Neural cell (in vitro differentiated cells): ENCODE measurements around the gene GALK2. TPM values are rescaled to one million over a fixed set of nuclear protein-coding genes. Genes with fewer than 3 reads are reported as not detected.
"Not testable (repeated sequence)": the region's sequence is repeated elsewhere in the genome, so short reads cannot be mapped to it uniquely, and the experiment has no call there.

ENCODE experiments used
- H2AFZ ChIP-seq: fragments of 200-600, 300-800 bp; sonication (generic), shearing (Covaris generic); 2 replicates; pipeline ENCODE4 v1.6.0; 2014; ENCODE audit warnings: low read depth, mild to moderate bottlenecking, antibody characterized with exemption, low read length, moderate library complexity
- H3F3A ChIP-seq: fragments of 200-600 bp; shearing (Covaris generic); 2 replicates; pipeline ENCODE4 v1.6.1; 2016; ENCODE audit warnings: mild to moderate bottlenecking, moderate library complexity, mixed read lengths, antibody characterized with exemption, low read length; ENCODE audit not compliant: insufficient read depth, poor library complexity, severe bottlenecking
- H3K27ac ChIP-seq: fragments of 200-600, 300-800 bp; sonication (generic), shearing (Covaris generic); 2 replicates; pipeline ENCODE4 v1.5.1; 2014; ENCODE audit warnings: mild to moderate bottlenecking, low read length, moderate library complexity
- H3K27me3 ChIP-seq: fragments of 300-800, 200-600 bp; sonication (generic), shearing (Covaris generic); 2 replicates; pipeline ENCODE4 v1.6.0; 2014; ENCODE audit warnings: mild to moderate bottlenecking, low read depth, low read length, moderate library complexity; ENCODE audit not compliant: insufficient read depth
- H3K36me3 ChIP-seq: fragments of 300-800, 200-600 bp; sonication (generic), shearing (Covaris generic); 2 replicates; pipeline ENCODE4 v1.5.1; 2014; ENCODE audit warnings: mild to moderate bottlenecking, antibody characterized with exemption, low read length, moderate library complexity; ENCODE audit not compliant: insufficient read depth
- H3K4me2 ChIP-seq: fragments of 300-800, 200-600 bp; sonication (generic), shearing (Covaris generic); 2 replicates; pipeline ENCODE4 v1.6.0; 2014; ENCODE audit warnings: mild to moderate bottlenecking, low read length
- H3K4me3 ChIP-seq: fragments of 300-800, 200-600 bp; sonication (generic), shearing (Covaris generic); 2 replicates; pipeline ENCODE4 v1.5.1; 2014; ENCODE audit warnings: mild to moderate bottlenecking, low read length, moderate library complexity
- H3K79me2 ChIP-seq: fragments of 200-600 bp; shearing (Covaris generic); replicated peaks from 2 replicates; pipeline ENCODE4 v1.6.0; 2014; ENCODE audit warnings: mild to moderate bottlenecking, low read length, moderate library complexity; ENCODE audit not compliant: insufficient read depth
- H3K9ac ChIP-seq: fragments of 300-800, 200-600 bp; sonication (generic), shearing (Covaris generic); 2 replicates; pipeline ENCODE4 v1.6.1; 2016; ENCODE audit warnings: mild to moderate bottlenecking, low read length, mixed read lengths
- H3K9me2 ChIP-seq: fragments of 200-600 bp; shearing (Covaris generic); 2 replicates; pipeline ENCODE4 v1.6.1; 2016; ENCODE audit warnings: mild to moderate bottlenecking, low read length, mixed read lengths; ENCODE audit not compliant: insufficient read depth
- H3K9me3 ChIP-seq: fragments of 200-600, 300-800 bp; sonication (generic), shearing (Covaris generic); 2 replicates; pipeline ENCODE4 v1.6.1; 2016; ENCODE audit warnings: mild to moderate bottlenecking, mixed run types, low read length, moderate library complexity, mixed read lengths
- H4K20me1 ChIP-seq: fragments of 200-600 bp; shearing (Covaris generic); 2 replicates; pipeline ENCODE4 v1.6.1; 2016; ENCODE audit warnings: mild to moderate bottlenecking, mixed run types; ENCODE audit not compliant: insufficient read depth
- EP300 ChIP-seq: fragments of 450-650 bp; conservative IDR thresholded peaks from 2 replicates; pipeline ENCODE4 v1.6.1; 2014; ENCODE audit warnings: antibody characterized with exemption, mild to moderate bottlenecking, moderate library complexity; ENCODE audit not compliant: poor library complexity, severe bottlenecking
- EZH2 ChIP-seq: fragments of 200-600, 300-800 bp; shearing (Covaris generic), sonication (generic); IDR thresholded peaks from 2 replicates; pipeline ENCODE4 v1.6.1; 2014; ENCODE audit warnings: antibody characterized with exemption, low read length, borderline replicate concordance, mild to moderate bottlenecking; ENCODE audit not compliant: insufficient read depth, poor library complexity, severe bottlenecking
- MXI1 ChIP-seq: fragments of 450-650 bp; conservative IDR thresholded peaks from 2 replicates; pipeline ENCODE4 v1.6.1; 2014; ENCODE audit warnings: antibody characterized with exemption, mild to moderate bottlenecking; ENCODE audit not compliant: poor library complexity, severe bottlenecking
- POLR2AphosphoS5 ChIP-seq: IDR thresholded peaks from 2 replicates; pipeline ENCODE4 v1.6.1; 2012
- RAD21 ChIP-seq: fragments of 450-650 bp; conservative IDR thresholded peaks from 2 replicates; pipeline ENCODE4 v1.6.1; 2014; ENCODE audit warnings: antibody characterized with exemption, mild to moderate bottlenecking, moderate library complexity
- SMC3 ChIP-seq: fragments of 450-650 bp; conservative IDR thresholded peaks from 2 replicates; pipeline ENCODE4 v1.6.1; 2014; ENCODE audit warnings: antibody characterized with exemption, mild to moderate bottlenecking, moderate library complexity; ENCODE audit not compliant: poor library complexity
- TAF1 ChIP-seq: IDR thresholded peaks from 2 replicates; pipeline ENCODE4 v1.6.1; 2012; ENCODE audit warnings: low read depth
- polyA plus RNA-seq: library from polyadenylated mRNA; depleted of rRNA; stranded (reverse); fragments of >200 nt; gene quantifications from 2 replicates; pipeline ENCODE4 v1.2.3, GENCODE V29; 2014
- TF ChIP-seq, protein P1 (sequence below): IDR thresholded peaks from 2 replicates; pipeline ENCODE4 v1.6.1; 2012; ENCODE audit warnings: borderline replicate concordance
- TF ChIP-seq, protein P2 (sequence below): fragments of 450-650 bp; IDR thresholded peaks from 2 replicates; pipeline ENCODE4 v1.5.1; 2014; ENCODE audit warnings: antibody characterized with exemption, mild to moderate bottlenecking, moderate library complexity; ENCODE audit not compliant: poor library complexity, severe bottlenecking

GALK2 gene
- polyA plus RNA-seq, 1 donor from 2014 or later, result 26.3 TPM

DNA sequence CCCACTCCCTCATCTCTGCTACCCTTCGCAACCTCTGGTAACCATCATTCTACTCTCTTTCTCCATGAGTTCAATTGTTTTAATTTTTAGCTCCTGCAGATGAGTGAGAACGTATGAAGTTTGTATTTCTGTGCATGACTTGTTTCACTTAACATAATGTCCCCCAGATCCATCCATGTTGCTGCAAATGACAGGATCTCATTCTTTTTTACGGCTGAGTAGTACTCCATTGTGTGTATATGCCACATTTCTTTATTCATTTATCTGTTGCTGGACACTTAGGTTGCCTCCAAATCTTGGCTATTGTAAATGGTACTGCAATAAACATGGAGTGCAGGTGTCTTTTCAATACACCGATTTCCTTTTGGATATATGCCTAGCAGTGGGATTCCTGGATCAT lies 12.1 kb downstream of the GALK2 start:
- TF ChIP-seq EP300, result no peak
- no peak for TF ChIP-seq EZH2
- TF ChIP-seq MXI1, result no peak
- TF ChIP-seq TAF1, result no peak
- TF ChIP-seq, protein P1, sequence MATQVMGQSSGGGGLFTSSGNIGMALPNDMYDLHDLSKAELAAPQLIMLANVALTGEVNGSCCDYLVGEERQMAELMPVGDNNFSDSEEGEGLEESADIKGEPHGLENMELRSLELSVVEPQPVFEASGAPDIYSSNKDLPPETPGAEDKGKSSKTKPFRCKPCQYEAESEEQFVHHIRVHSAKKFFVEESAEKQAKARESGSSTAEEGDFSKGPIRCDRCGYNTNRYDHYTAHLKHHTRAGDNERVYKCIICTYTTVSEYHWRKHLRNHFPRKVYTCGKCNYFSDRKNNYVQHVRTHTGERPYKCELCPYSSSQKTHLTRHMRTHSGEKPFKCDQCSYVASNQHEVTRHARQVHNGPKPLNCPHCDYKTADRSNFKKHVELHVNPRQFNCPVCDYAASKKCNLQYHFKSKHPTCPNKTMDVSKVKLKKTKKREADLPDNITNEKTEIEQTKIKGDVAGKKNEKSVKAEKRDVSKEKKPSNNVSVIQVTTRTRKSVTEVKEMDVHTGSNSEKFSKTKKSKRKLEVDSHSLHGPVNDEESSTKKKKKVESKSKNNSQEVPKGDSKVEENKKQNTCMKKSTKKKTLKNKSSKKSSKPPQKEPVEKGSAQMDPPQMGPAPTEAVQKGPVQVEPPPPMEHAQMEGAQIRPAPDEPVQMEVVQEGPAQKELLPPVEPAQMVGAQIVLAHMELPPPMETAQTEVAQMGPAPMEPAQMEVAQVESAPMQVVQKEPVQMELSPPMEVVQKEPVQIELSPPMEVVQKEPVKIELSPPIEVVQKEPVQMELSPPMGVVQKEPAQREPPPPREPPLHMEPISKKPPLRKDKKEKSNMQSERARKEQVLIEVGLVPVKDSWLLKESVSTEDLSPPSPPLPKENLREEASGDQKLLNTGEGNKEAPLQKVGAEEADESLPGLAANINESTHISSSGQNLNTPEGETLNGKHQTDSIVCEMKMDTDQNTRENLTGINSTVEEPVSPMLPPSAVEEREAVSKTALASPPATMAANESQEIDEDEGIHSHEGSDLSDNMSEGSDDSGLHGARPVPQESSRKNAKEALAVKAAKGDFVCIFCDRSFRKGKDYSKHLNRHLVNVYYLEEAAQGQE, result no peak
- TF ChIP-seq, protein P2, sequence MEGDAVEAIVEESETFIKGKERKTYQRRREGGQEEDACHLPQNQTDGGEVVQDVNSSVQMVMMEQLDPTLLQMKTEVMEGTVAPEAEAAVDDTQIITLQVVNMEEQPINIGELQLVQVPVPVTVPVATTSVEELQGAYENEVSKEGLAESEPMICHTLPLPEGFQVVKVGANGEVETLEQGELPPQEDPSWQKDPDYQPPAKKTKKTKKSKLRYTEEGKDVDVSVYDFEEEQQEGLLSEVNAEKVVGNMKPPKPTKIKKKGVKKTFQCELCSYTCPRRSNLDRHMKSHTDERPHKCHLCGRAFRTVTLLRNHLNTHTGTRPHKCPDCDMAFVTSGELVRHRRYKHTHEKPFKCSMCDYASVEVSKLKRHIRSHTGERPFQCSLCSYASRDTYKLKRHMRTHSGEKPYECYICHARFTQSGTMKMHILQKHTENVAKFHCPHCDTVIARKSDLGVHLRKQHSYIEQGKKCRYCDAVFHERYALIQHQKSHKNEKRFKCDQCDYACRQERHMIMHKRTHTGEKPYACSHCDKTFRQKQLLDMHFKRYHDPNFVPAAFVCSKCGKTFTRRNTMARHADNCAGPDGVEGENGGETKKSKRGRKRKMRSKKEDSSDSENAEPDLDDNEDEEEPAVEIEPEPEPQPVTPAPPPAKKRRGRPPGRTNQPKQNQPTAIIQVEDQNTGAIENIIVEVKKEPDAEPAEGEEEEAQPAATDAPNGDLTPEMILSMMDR, result no peak
- TF ChIP-seq SMC3, result no peak
- H3K9me2 ChIP-seq, result no peaks in the 10 kb centered on the region

DNA sequence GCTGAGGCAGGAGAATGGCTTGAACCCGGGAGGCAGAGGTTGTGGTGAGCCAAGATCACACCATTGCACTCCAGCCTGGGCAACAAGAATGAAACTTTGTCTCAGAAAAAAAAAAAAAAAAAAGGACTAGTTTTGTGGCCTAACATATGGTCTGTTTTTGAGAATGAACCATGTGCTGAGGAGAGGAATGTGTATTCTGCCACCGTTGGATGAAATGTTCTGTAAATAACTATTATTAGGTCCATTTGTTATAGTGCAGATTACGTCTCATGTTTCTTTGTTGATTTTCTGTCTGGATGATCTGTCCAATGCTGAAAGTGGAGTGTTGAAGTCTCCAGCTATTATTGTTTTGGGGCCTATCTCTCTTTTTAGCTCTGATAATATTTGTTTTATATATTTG lies 13.7 kb downstream of the GALK2 start:
- not testable (repeated sequence) for H3K27me3 ChIP-seq, H3F3A ChIP-seq, H4K20me1 ChIP-seq, H3K4me3 ChIP-seq, H3K36me3 ChIP-seq, H3K9me2 ChIP-seq, H3K4me2 ChIP-seq, H3K9ac ChIP-seq, H3K79me2 ChIP-seq, H3K9me3 ChIP-seq, H3K27ac ChIP-seq, H2AFZ ChIP-seq

More for the DNA sequence above, 12.1 kb downstream of the GALK2 start:
- no peaks in the 10 kb centered on the region for H4K20me1 ChIP-seq
- no peaks in the 10 kb centered on the region for H3K27me3 ChIP-seq
- no peak overlapping the region for H3K27ac ChIP-seq
- H2AFZ ChIP-seq, result no peak overlapping the region
- no peak overlapping the region for H3K4me2 ChIP-seq
- no peaks in the 10 kb centered on the region for H3K9me3 ChIP-seq
- no peaks in the 10 kb centered on the region for H3K36me3 ChIP-seq
- peaks cover 5% of the 10 kb centered on the region for H3K79me2 ChIP-seq
- no peak overlapping the region for H3K4me3 ChIP-seq
- H3F3A ChIP-seq, result no peaks in the 10 kb centered on the region
- no peak overlapping the region for H3K9ac ChIP-seq

DNA sequence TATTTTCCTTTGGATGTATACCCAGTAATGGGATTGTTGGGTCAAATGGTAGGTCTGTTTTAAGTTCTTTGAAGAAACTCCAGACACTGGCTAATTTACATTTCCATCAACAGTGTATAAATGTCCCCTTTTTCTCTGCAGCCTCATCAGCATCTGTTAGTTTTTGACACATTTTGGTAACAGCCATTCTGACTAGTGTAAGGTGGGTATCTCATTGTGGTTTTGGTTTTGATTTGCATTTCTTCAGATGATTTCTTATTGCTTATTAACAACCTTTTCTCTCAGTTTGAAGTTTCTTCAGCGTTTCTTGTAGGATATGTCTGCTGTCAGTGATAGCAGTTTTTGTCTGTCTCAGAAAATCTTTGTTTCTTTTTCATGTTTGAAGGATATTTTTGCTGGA lies 15.4 kb downstream of the GALK2 start:
- no peak overlapping the region for H2AFZ ChIP-seq

More for the DNA sequence above, 15.4 kb downstream of the GALK2 start:
- Histone ChIP-seq H3K27me3 (no peaks in the 10 kb centered on the region), H3K9me2 (no peaks in the 10 kb centered on the region), H3K36me3 (no peaks in the 10 kb centered on the region), H3K79me2 (peaks cover 5% of the 10 kb centered on the region), H4K20me1 (no peaks in the 10 kb centered on the region), H3K4me3 (no peak overlapping the region), H3K27ac (no peak overlapping the region), H3F3A (no peaks in the 10 kb centered on the region), H3K9ac (no peak overlapping the region), H3K4me2 (no peak overlapping the region), H3K9me3 (no peaks in the 10 kb centered on the region)
- TF ChIP-seq MXI1, result no peak
- no peak for TF ChIP-seq RAD21
- TF ChIP-seq EZH2, result no peak
- TF ChIP-seq, protein P1, result no peak
- TF ChIP-seq SMC3, result no peak
- no peak for TF ChIP-seq TAF1
- no peak for TF ChIP-seq POLR2AphosphoS5
- TF ChIP-seq EP300, result no peak
- TF ChIP-seq, protein P2, result no peak
